ENCODE measurements around the gene CSTA. TPM values are rescaled to one million over a fixed set of nuclear protein-coding genes. Genes with fewer than 3 reads are reported as not detected.
A peak's percentile ranks its signal among the peaks of the same experiment; 100 is the strongest.
"Not testable (repeated sequence)": the region's sequence is repeated elsewhere in the genome, so short reads cannot be mapped to it uniquely, and the experiment has no call there.

CSTA gene
- polyA plus RNA-seq, 3 donors, result 211 to 582 (median 515) TPM

GRCh38 chr3:122365073-122365472 lies 40.0 kb downstream of the CSTA start:
- no peak overlapping the region for H3K4me2 ChIP-seq (replicated peaks; ENCODE audit: extremely low read depth, low read length, poor library complexity, severe bottlenecking)
- no peaks in the 10 kb centered on the region for H4K20me1 ChIP-seq (ENCODE audit: insufficient read depth, low read length)
- TF ChIP-seq CTCF (IDR thresholded peaks at IDR 0.05), result no peak
- Mint-ChIP-seq H3K9me3 (no peaks in the 10 kb centered on the region), H3K27ac (no peak overlapping the region), H3K36me3 (peaks cover 48 to 63% of the 10 kb centered on the region in 2 donors), H3K27me3 (ENCODE audit: low read depth in 3 of 3) (no peaks in the 10 kb centered on the region), H3K4me1 (peaks cover 2% of the 10 kb centered on the region), H3K4me3 (no peak overlapping the region)
- intact Hi-C loops (cut with micrococcal nuclease), result no loop called here
- H3K79me2 ChIP-seq (ENCODE audit: insufficient read depth, low read length), result no peaks in the 10 kb centered on the region
- H3K27ac ChIP-seq (ENCODE audit: low read depth in 1 of 2, low read length in 2 of 2), result no peak overlapping the region
- H3K36me3 ChIP-seq (replicated peaks in 1 of 2; ENCODE audit: control insufficient read depth in 1 of 2, insufficient read depth in 2 of 2, low read length in 2 of 2), result peaks cover 28 to 88% of the 10 kb centered on the region in 2 donors
- no peaks in the 10 kb centered on the region for H3K27me3 ChIP-seq (ENCODE audit: control insufficient read depth in 2 of 2, insufficient read depth in 2 of 2, low read length in 2 of 2)
- no peak overlapping the region for H2AFZ ChIP-seq (ENCODE audit: insufficient read depth, low read depth, low read length, poor library complexity, severe bottlenecking)
- H3K9me3 ChIP-seq (replicated peaks in 1 of 2; ENCODE audit: control insufficient read depth in 1 of 2, insufficient read depth in 1 of 2, low read length in 2 of 2), result no peaks in the 10 kb centered on the region
- H3K4me3 ChIP-seq (replicated peaks in 1 of 3; ENCODE audit: low read depth in 2 of 3, low read length in 3 of 3), result no peak overlapping the region
- WGBS (ENCODE audit: insufficient coverage), result no CpG with 5 or more reads among the region's 1 CpG
- no peak for DNase-seq
- no peak overlapping the region for H3K9ac ChIP-seq (ENCODE audit: insufficient read depth, low read length, poor library complexity, severe bottlenecking)
- peaks cover 0 to 1% of the 10 kb centered on the region in 2 donors for H3K4me1 ChIP-seq (ENCODE audit: control insufficient read depth in 1 of 2, insufficient read depth in 2 of 2, low read length in 2 of 2)

DNA sequence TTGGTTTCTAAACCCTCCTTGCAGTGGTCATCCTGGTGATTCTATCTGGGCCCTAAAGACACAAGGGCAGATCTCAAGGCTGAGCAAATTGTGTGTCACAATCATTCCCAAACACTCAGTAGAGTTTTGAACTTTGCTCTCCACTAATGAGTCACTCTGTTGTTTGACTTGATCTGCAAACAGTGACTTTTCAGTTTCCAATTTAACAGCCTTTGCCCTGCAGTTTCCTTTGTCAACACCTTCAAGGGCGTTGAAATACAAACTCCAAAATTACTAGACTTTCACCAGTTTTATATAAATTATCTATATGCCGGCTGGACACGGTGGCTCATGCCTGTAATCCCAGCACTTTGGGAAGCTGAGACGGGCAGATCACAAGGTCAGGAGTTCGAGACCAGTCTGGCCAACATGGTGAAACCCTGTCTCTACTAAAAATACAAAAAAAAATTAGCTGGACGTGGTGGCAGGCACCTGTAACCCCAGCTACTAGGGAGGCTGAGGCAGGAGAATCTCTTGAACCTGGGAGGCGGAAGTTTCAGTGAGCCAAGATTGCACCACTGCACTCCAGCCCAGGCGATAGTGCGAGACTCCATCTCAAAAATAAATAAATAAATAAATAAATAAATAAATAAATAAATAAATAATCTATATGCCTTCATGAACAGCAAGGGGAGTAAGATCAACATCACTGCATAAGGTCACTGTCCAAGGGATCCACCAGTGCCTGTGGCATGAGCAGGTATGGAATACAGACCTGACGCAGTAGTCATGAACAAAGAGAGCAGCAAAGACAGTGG lies 40.7 kb downstream of the CSTA start:
- H3K4me1 ChIP-seq (ENCODE audit: control insufficient read depth in 1 of 2, insufficient read depth in 2 of 2, low read length in 2 of 2); H4K20me1 ChIP-seq (ENCODE audit: insufficient read depth, low read length); H2AFZ ChIP-seq (ENCODE audit: insufficient read depth, low read depth, low read length, poor library complexity, severe bottlenecking); H3K27me3 ChIP-seq (ENCODE audit: control insufficient read depth in 2 of 2, insufficient read depth in 2 of 2, low read length in 2 of 2); H3K9ac ChIP-seq (ENCODE audit: insufficient read depth, low read length, poor library complexity, severe bottlenecking); H3K4me3 Mint-ChIP-seq; H3K4me2 ChIP-seq (replicated peaks; ENCODE audit: extremely low read depth, low read length, poor library complexity, severe bottlenecking); H3K9me3 Mint-ChIP-seq; H3K4me1 Mint-ChIP-seq; H3K27ac ChIP-seq (ENCODE audit: low read depth in 1 of 2, low read length in 2 of 2); H3K9me3 ChIP-seq (replicated peaks in 1 of 2; ENCODE audit: control insufficient read depth in 1 of 2, insufficient read depth in 1 of 2, low read length in 2 of 2); H3K27me3 Mint-ChIP-seq (ENCODE audit: low read depth in 3 of 3); H3K4me3 ChIP-seq (replicated peaks in 1 of 3; ENCODE audit: low read depth in 2 of 3, low read length in 3 of 3); H3K79me2 ChIP-seq (ENCODE audit: insufficient read depth, low read length); DNase-seq; intact Hi-C loops (cut with micrococcal nuclease): not testable (repeated sequence)
- peaks cover 28 to 88% of the 10 kb centered on the region in 2 donors for H3K36me3 ChIP-seq (replicated peaks in 1 of 2; ENCODE audit: control insufficient read depth in 1 of 2, insufficient read depth in 2 of 2, low read length in 2 of 2)
- WGBS (ENCODE audit: insufficient coverage), result 100% methylated on average over 4 of the region's 10 CpGs
- Mint-ChIP-seq H3K27ac (peak overlapping the region in 1 of 7 donors; percentile 7), H3K36me3 (peaks cover 46 to 64% of the 10 kb centered on the region in 2 donors)

Measured in CD14-positive monocyte (primary cell).